Aorta (tissue), 5 donors: ENCODE results near the gene PDE4D. TPM values are rescaled to one million over a fixed set of nuclear protein-coding genes. Genes with fewer than 3 reads are reported as not detected.
"Not testable (repeated sequence)": the region's sequence is repeated elsewhere in the genome, so short reads cannot be mapped to it uniquely, and the experiment has no call there.

Experiments
- ATAC-seq: fragments of 200-7000 bp; cut with Tn5 transposase; one replicate; pipeline ENCODE4 v1.9.1; 2022; ENCODE audit warnings: moderate library complexity; ENCODE audit not compliant: low FRiP score
- DNase-seq, 2 donors: peaks; one replicate each; pipeline ENCODE4 v3.0.0-alpha.2; 2020
- H3K27ac ChIP-seq, 2 donors: one replicate each; pipeline ENCODE4 v1.5.1; 2013; ENCODE audit warnings: low read length in 2 of 2, mild to moderate bottlenecking in 2 of 2, moderate library complexity in 2 of 2, control low read depth in 1 of 2, inconsistent platforms in 1 of 2, low read depth in 1 of 2
- H3K27me3 ChIP-seq, 2 donors: one replicate each; pipeline ENCODE4 v1.6.1; 2013; ENCODE audit warnings: control low read depth in 1 of 2, low read length in 1 of 2, mild to moderate bottlenecking in 1 of 2, moderate library complexity in 1 of 2; ENCODE audit not compliant: insufficient read depth in 2 of 2, control insufficient read depth in 1 of 2
- H3K36me3 ChIP-seq, 2 donors: one replicate each; pipeline ENCODE4 v1.6.1; 2013; ENCODE audit warnings: control low read depth in 1 of 2, low read length in 1 of 2, mild to moderate bottlenecking in 1 of 2; ENCODE audit not compliant: insufficient read depth in 2 of 2, control insufficient read depth in 1 of 2
- H3K4me1 ChIP-seq, 2 donors: one replicate each; pipeline ENCODE4 v1.6.1; 2013; ENCODE audit warnings: low read length in 2 of 2, control low read depth in 1 of 2, mild to moderate bottlenecking in 1 of 2, moderate library complexity in 1 of 2; ENCODE audit not compliant: insufficient read depth in 2 of 2, control insufficient read depth in 1 of 2
- H3K4me3 ChIP-seq, 2 donors: one replicate each; pipeline ENCODE4 v1.5.1; 2013; ENCODE audit warnings: low read length in 2 of 2, control low read depth in 1 of 2, mild to moderate bottlenecking in 1 of 2
- H3K9me3 ChIP-seq: one replicate; pipeline ENCODE4 v1.6.1; 2013; ENCODE audit warnings: mild to moderate bottlenecking, low read length; ENCODE audit not compliant: control insufficient read depth
- WGBS, 2 donors: extraction: QIAGEN DNeasy Blood & Tissue Kit; methylation state at CpG; one replicate each; pipeline ENCODE4 v1.1.7; 2013; 5-methylcytosine and 5-hydroxymethylcytosine counted together
- intact Hi-C, 2 donors: fragments of 100-400 bp; cut with DNase I; formaldehyde crosslinking; loops; one replicate each; pipeline versions ENCODE4 v1.14.2 to v1.15.0; 2022
- polyA plus RNA-seq, 2 donors: library from polyadenylated mRNA; stranded (reverse); fragments of 200-250 nt; gene quantifications; one replicate each; pipeline ENCODE4 v1.2.3, GENCODE V29; 2013
- total RNA-seq, 2 donors: library from RNA; stranded (reverse); fragmentation: NEBNext Ultra II Directional; extraction: Animal tissue kit (Norgen Biotek cat#: 25700); gene quantifications; one replicate each; pipeline ENCODE4 v1.2.1, GENCODE V29; 2021
- donor health status: healthy with polysubstance abuse.
- donor health status: Bipolar disorder and iron deficiency.
- donor health status: DM: no; HTN: no; CAD: no.
- donor health status: DM: no; HTN: no; CAD: no.
- donor health status: DM: yes; HTN: yes; CAD: no.

PDE4D gene
- total and polyA plus RNA-seq, 4 donors, result 2.4 to 112 (median 33.3) TPM

GRCh38 chr5:59678943-59679342, 214.6 kb downstream of the PDE4D start:
- Histone ChIP-seq H3K4me1 (no peaks in the 10 kb centered on the region), H3K27ac (no peak overlapping the region), H3K9me3 (no peaks in the 10 kb centered on the region), H3K36me3 (no peaks in the 10 kb centered on the region), H3K27me3 (no peaks in the 10 kb centered on the region), H3K4me3 (no peak overlapping the region)
- WGBS, 2 donors, result 76 to 78% methylated on average over 2 of the region's 2 CpGs
- ATAC-seq (no peak), DNase-seq (no peak)
- intact Hi-C loops, result loop anchor here (5.0 to 10.0 kb wide), 3 partner anchors 116 to 494 kb away; no protein-coding TSS in a partner anchor

- Histone ChIP-seq H3K27me3 (no peaks in the 10 kb centered on the region), H3K9me3 (no peaks in the 10 kb centered on the region), H3K27ac (no peak overlapping the region), H3K36me3 (no peaks in the 10 kb centered on the region), H3K4me1 (no peaks in the 10 kb centered on the region), H3K4me3 (no peak overlapping the region)
- ATAC-seq, result no peak
- 81 to 87% methylated on average over 2 of the region's 2 CpGs for WGBS, 2 donors
- no peak for DNase-seq
- intact Hi-C loops, result loop anchor here (5.0 to 10.0 kb wide), 4 partner anchors 120 to 490 kb away; no protein-coding TSS in a partner anchor
These were observed 218.8 kb downstream of the PDE4D start for GRCh38 chr5:59674763-59675162.

GRCh38 chr5:59673438-59674058, 220.0 kb downstream of the PDE4D start:
- Histone ChIP-seq H3K27me3 (no peaks in the 10 kb centered on the region), H3K4me3 (no peak overlapping the region), H3K4me1 (no peaks in the 10 kb centered on the region), H3K9me3 (no peaks in the 10 kb centered on the region), H3K27ac (no peak overlapping the region), H3K36me3 (no peaks in the 10 kb centered on the region)
- DNase-seq (no peak), ATAC-seq (no peak)
- intact Hi-C loops, result loop anchor here (2.0 to 10.0 kb wide), 5 partner anchors 121 to 489 kb away; no protein-coding TSS in a partner anchor
- WGBS, 2 donors, result 22 to 23% methylated on average over 4 of the region's 4 CpGs

- Histone ChIP-seq H3K27ac (no peak overlapping the region), H3K9me3 (no peaks in the 10 kb centered on the region), H3K36me3 (no peaks in the 10 kb centered on the region), H3K4me3 (no peak overlapping the region), H3K27me3 (no peaks in the 10 kb centered on the region), H3K4me1 (peaks cover 4% of the 10 kb centered on the region in 2 donors)
- DNase-seq (no peak), ATAC-seq (no peak)
- WGBS, 2 donors, result 78% methylated on average over 4 of the region's 4 CpGs
- intact Hi-C loops, result no loop called here
These were observed 227.0 kb downstream of the PDE4D start for GRCh38 chr5:59666440-59667068.

- 96% methylated on average over 7 of the region's 7 CpGs for WGBS, 2 donors
- H3K27me3 ChIP-seq, ATAC-seq, DNase-seq, H3K27ac ChIP-seq, H3K4me1 ChIP-seq, intact Hi-C loops, H3K4me3 ChIP-seq, H3K36me3 ChIP-seq, H3K9me3 ChIP-seq: not testable (repeated sequence)
These were observed 227.7 kb downstream of the PDE4D start for GRCh38 chr5:59665832-59666203.

- no peaks in the 10 kb centered on the region for H3K36me3 ChIP-seq
- H3K27ac ChIP-seq, result no peak overlapping the region
- DNase-seq (no peak), ATAC-seq (no peak)
- no peak overlapping the region for H3K4me3 ChIP-seq
- no peaks in the 10 kb centered on the region for H3K27me3 ChIP-seq
- no peaks in the 10 kb centered on the region for H3K9me3 ChIP-seq
- peaks cover 4% of the 10 kb centered on the region in 2 donors for H3K4me1 ChIP-seq
- intact Hi-C loops, result no loop called here
These were observed 228.3 kb downstream of the PDE4D start for GRCh38 chr5:59665086-59665831.

GRCh38 chr5:59661954-59662615, 231.4 kb downstream of the PDE4D start:
- Histone ChIP-seq H3K9me3 (no peaks in the 10 kb centered on the region), H3K36me3 (no peaks in the 10 kb centered on the region), H3K27ac (no peak overlapping the region), H3K4me1 (peaks cover 4% of the 10 kb centered on the region in 2 donors), H3K4me3 (no peak overlapping the region), H3K27me3 (no peaks in the 10 kb centered on the region)
- ATAC-seq (no peak), DNase-seq (no peak)
- intact Hi-C loops, result no loop called here
- 61 to 62% methylated on average over 4 of the region's 4 CpGs for WGBS, 2 donors

- ATAC-seq (no peak), DNase-seq (no peak)
- Histone ChIP-seq H3K4me1 (peaks cover 0 to 4% of the 10 kb centered on the region in 2 donors), H3K27ac (no peak overlapping the region), H3K36me3 (no peaks in the 10 kb centered on the region), H3K27me3 (no peaks in the 10 kb centered on the region), H3K9me3 (no peaks in the 10 kb centered on the region), H3K4me3 (no peak overlapping the region)
- intact Hi-C loops, result no loop called here
- WGBS, 2 donors, result 94 to 96% methylated on average over 1 of the region's 1 CpG
These were observed 232.2 kb downstream of the PDE4D start for GRCh38 chr5:59661311-59661710.
